ENCODE measurements around the gene JPH3. TPM values are rescaled to one million over a fixed set of nuclear protein-coding genes. Genes with fewer than 3 reads are reported as not detected.

The JPH3 gene
- polyA plus RNA-seq, 1 donor (not counting 4 experiments of a cell fraction or from before 2014, with no cell fraction given) = not detected

DNA sequence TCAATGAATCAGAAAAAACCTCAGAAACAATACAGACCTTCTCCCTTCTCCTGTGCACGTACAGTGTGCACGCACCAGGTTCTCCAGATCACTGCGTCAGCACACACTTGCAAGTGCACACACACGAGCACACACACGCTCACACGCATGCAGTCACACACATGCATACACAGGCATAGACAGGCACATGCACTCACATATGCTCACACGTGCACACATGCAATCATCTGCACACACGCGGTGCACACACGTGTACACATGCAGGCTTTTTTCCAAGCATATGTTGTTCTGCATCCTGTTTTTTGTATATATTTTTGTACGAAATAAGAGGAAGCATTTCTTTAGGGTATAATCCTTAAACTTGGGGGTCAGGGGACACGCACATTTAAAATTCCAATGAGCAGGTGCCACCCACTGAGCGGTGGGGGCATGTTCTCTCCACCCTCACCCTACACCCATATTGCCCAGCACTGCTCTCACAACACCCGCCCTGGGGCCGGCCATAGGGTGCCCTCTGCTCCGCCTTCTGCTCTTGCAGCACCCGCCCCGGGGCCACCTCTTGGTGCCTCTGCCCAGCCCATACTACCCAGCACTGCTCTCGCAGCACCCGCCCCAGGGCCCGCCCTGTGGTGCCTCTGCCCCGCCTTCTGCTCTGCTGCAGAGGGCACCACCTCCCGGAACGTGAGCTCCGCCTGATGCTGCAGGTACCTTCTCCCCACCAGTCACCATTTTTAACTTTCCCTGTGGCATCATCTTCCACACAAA is 142.6 kb downstream of the JPH3 start:
- H3K9me1 ChIP-seq (ENCODE audit: control insufficient read depth, extremely low read depth, insufficient read depth, low read length) = no peaks in the 10 kb centered on the region
- no peak overlapping the region for H2AFZ ChIP-seq (ENCODE audit: control insufficient read depth, low read length)
- H3K9me3 ChIP-seq (ENCODE audit: control insufficient read depth, low read depth, low read length) = no peaks in the 10 kb centered on the region
- no peak overlapping the region for H3K27ac ChIP-seq (ENCODE audit: control insufficient read depth, insufficient read depth, low read length)
- peaks cover 23 to 29% of the 10 kb centered on the region in 2 experiments for H3K36me3 ChIP-seq (ENCODE audit: control insufficient read depth in 2 of 2, extremely low read depth in 1 of 2, insufficient read depth in 2 of 2, low read length in 2 of 2)
- H3K79me2 ChIP-seq (ENCODE audit: control insufficient read depth, insufficient read depth, low read length) = no peaks in the 10 kb centered on the region
- TF ChIP-seq, protein P1, sequence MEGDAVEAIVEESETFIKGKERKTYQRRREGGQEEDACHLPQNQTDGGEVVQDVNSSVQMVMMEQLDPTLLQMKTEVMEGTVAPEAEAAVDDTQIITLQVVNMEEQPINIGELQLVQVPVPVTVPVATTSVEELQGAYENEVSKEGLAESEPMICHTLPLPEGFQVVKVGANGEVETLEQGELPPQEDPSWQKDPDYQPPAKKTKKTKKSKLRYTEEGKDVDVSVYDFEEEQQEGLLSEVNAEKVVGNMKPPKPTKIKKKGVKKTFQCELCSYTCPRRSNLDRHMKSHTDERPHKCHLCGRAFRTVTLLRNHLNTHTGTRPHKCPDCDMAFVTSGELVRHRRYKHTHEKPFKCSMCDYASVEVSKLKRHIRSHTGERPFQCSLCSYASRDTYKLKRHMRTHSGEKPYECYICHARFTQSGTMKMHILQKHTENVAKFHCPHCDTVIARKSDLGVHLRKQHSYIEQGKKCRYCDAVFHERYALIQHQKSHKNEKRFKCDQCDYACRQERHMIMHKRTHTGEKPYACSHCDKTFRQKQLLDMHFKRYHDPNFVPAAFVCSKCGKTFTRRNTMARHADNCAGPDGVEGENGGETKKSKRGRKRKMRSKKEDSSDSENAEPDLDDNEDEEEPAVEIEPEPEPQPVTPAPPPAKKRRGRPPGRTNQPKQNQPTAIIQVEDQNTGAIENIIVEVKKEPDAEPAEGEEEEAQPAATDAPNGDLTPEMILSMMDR (optimal IDR thresholded peaks at IDR 0.05 in 1 of 3, IDR thresholded peaks at IDR 0.05 in 1 of 3, conservative IDR thresholded peaks at IDR 0.05 in 1 of 3; ENCODE audit: extremely low read depth in 1 of 3, insufficient read depth in 2 of 3, low read length in 3 of 3) = no peak
- TF ChIP-seq EZH2 (IDR thresholded peaks at IDR 0.05; ENCODE audit: low read length) = no peak
- H3K27me3 ChIP-seq (ENCODE audit: control insufficient read depth, extremely low read depth, insufficient read depth, low read length) = no peaks in the 10 kb centered on the region
- no peak overlapping the region for H3K9ac ChIP-seq (ENCODE audit: control insufficient read depth, extremely low read depth, insufficient read depth, low read length)
- H3K4me3 ChIP-seq (ENCODE audit: control insufficient read depth in 2 of 3, extremely low read depth in 1 of 3, insufficient read depth in 2 of 3, low read depth in 1 of 3, low read length in 3 of 3) = no peak overlapping the region
- no peaks in the 10 kb centered on the region for H4K20me1 ChIP-seq (ENCODE audit: control insufficient read depth, extremely low read depth, insufficient read depth, low read length)
- dilution Hi-C loops (cut with MboI; ENCODE audit: extremely low pct_ligation_motif_present, low sequenced_read_pairs) = no loop called here
- FAIRE-seq = no peak
- DNase-seq (ENCODE audit: low read depth, low spot score) = no peak
- no peaks in the 10 kb centered on the region for H3K4me1 ChIP-seq (ENCODE audit: control insufficient read depth, extremely low read depth, insufficient read depth, low read length)
- H3K4me2 ChIP-seq (ENCODE audit: control insufficient read depth, extremely low read depth, insufficient read depth, low read depth, low read length) = no peak overlapping the region

DNA sequence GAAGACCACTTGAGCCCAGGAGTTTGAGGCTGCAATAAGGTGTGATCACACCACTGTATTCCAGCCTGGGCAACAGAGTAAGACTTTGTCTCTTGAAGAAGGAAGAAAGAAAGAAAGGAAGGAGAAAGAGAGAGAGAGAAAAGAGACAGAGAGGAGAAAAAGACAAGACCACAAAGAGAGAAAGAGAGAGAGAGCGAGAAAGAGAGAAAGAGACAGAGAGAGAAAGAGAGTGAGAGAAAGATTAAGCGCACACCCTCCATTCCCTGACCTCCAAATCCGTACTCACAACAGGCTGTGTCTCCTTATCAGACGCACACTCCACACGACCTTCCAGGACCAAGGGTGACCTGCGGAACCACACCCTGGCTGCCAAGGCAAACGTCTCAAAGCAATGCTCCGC is 143.9 kb downstream of the JPH3 start:
- Histone ChIP-seq H3K36me3 (ENCODE audit: control insufficient read depth in 2 of 2, extremely low read depth in 1 of 2, insufficient read depth in 2 of 2, low read length in 2 of 2) (peaks cover 23 to 27% of the 10 kb centered on the region in 2 experiments), H3K9me3 (ENCODE audit: control insufficient read depth, low read depth, low read length) (no peaks in the 10 kb centered on the region), H3K9me1 (ENCODE audit: control insufficient read depth, extremely low read depth, insufficient read depth, low read length) (no peaks in the 10 kb centered on the region), H3K4me2 (ENCODE audit: control insufficient read depth, extremely low read depth, insufficient read depth, low read depth, low read length) (no peak overlapping the region), H3K27me3 (ENCODE audit: control insufficient read depth, extremely low read depth, insufficient read depth, low read length) (no peaks in the 10 kb centered on the region), H4K20me1 (ENCODE audit: control insufficient read depth, extremely low read depth, insufficient read depth, low read length) (no peaks in the 10 kb centered on the region), H3K9ac (ENCODE audit: control insufficient read depth, extremely low read depth, insufficient read depth, low read length) (no peak overlapping the region), H3K79me2 (ENCODE audit: control insufficient read depth, insufficient read depth, low read length) (no peaks in the 10 kb centered on the region), H3K4me1 (ENCODE audit: control insufficient read depth, extremely low read depth, insufficient read depth, low read length) (no peaks in the 10 kb centered on the region), H2AFZ (ENCODE audit: control insufficient read depth, low read length) (no peak overlapping the region), H3K4me3 (ENCODE audit: control insufficient read depth in 2 of 3, extremely low read depth in 1 of 3, insufficient read depth in 2 of 3, low read depth in 1 of 3, low read length in 3 of 3) (no peak overlapping the region), H3K27ac (ENCODE audit: control insufficient read depth, insufficient read depth, low read length) (no peak overlapping the region)
- dilution Hi-C loops (cut with MboI; ENCODE audit: extremely low pct_ligation_motif_present, low sequenced_read_pairs) = no loop called here
- FAIRE-seq = no peak
- TF ChIP-seq, protein P1 (optimal IDR thresholded peaks at IDR 0.05 in 1 of 3, IDR thresholded peaks at IDR 0.05 in 1 of 3, conservative IDR thresholded peaks at IDR 0.05 in 1 of 3; ENCODE audit: extremely low read depth in 1 of 3, insufficient read depth in 2 of 3, low read length in 3 of 3) = no peak
- TF ChIP-seq EZH2 (IDR thresholded peaks at IDR 0.05; ENCODE audit: low read length) = no peak
- DNase-seq (ENCODE audit: low read depth, low spot score) = no peak

Other genes with a start within 250 kb of the JPH3 start
- gene FBXO31, start 218.7 kb upstream of the JPH3 start, polyA plus RNA-seq = 12.9 to 22.3 TPM (median 17.0 TPM) in 3 replicates
- gene MAP1LC3B, start 210.2 kb upstream of the JPH3 start, polyA plus RNA-seq = 43.6 to 50.3 TPM (median 46.3 TPM) in 3 replicates
- 2.8 to 3.9 TPM (median 3.6 TPM) in 3 replicates for gene ZCCHC14, start 109.5 kb upstream of the JPH3 start, polyA plus RNA-seq
- 13.4 to 15.3 TPM (median 13.4 TPM) in 3 replicates for gene KLHDC4, start 163.5 kb downstream of the JPH3 start, polyA plus RNA-seq